GM21528 (cell line): ENCODE results near the gene KCNK18.

Experiments used
- ATAC-seq: cut with Tn5 transposase; IDR thresholded peaks from one replicate; pipeline ENCODE4 v1.9.1; 2021; ENCODE audit warnings: mild to moderate bottlenecking, moderate library complexity; ENCODE audit not compliant: unreplicated experiment, low FRiP score

Gene KCNK18

DNA sequence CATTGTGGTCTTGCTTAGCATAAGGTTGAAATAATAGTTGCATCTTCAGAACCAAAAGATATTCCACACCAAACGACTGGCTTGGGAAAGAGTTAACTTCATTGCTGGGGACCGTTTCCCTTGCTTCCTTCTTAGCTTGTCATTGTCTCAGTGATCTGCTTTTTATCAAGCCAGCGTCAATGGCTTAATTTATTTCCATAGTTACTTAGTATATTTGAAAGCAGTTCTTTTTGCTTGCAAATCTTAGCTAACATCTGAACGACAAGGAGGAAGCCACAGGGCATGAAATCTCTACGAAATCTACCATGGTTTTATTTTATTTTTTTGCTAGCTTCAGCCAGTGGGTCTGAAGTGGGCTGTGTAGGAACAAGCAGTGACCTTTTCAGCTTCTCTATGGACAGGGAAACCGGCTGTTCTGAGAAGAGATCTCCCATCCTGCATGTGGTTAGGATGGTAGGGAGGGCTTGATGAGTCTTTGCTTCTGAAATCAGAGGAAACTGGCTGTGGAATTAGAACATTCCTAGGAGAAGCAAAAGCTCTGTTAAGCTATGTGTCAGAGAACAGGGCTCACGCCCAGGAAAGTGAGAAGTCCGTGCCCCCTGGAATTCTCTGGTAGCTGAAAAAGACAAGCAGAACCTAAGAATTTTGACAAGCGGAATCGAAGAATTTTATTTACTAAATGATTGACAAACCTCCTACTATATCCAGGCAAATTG, 51.6 kb downstream of the KCNK18 start:
- ATAC-seq = no peak

DNA sequence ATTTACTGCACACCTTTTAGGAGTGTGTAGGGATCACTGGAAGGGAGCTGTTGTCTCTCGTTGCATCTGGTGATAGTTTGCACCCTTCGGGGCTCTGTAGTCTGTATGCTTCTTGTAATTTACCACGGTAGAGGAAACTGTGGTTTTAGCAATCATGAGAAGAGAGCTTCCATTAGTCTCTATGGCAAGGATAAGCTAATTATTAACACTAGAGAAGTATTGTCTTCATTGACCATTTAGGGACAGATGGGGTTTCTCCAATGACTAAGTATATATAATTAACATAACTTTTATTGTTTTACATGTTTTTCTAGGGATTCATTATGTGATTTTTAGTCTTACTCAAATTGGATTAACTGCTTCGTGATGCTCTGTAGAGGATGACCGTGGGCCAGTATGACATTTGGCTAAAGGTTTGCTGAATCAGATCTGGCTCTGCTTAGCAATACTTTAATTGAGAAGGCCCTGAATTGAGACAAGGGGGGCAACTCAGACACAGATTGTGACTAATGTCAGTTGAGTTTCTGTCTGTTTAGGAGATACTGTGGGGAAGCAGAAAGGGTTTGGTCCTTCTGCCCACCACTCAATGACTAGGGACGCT, 52.3 kb downstream of the KCNK18 start:
- ATAC-seq = no peak

DNA sequence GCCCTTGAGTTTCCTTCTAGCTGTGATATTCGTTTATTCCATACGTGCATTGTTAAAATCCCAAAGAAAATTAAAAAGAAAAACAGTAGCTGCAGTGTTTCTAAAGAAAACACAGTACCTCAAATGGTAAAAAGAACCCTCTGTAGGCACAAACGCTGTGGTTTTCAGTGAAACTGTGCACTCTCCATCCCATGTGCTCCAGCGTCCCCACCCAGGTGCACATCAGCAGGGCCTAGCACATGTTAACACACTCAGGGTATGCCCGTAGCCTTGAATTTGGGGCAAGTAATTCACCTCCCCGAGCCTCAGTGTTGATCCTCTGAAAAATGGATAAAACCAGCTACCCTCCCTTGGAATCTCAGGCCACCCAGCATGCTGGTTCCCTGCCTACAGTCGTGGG, 53.1 kb downstream of the KCNK18 start:
- ATAC-seq = no peak

DNA sequence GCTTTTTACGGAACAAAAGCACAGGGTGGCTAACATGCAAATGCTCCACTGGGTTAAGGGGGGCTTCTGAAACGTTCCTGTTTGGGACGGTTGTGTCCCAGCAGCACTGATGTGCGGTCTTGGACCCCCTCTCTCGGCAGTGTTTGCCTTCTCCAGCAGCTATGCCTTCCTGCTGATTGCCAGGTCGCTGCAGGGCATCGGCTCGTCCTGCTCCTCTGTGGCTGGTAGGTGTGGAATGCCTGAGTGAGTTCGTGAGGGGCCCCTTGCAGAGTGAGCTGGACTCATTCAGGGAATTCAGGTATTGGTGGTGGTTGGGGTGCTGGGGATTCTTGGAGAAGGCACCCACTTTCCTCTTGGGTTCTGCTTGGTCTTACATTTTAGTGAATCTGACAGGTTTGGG, 56.6 kb downstream of the KCNK18 start:
- ATAC-seq = no peak

DNA sequence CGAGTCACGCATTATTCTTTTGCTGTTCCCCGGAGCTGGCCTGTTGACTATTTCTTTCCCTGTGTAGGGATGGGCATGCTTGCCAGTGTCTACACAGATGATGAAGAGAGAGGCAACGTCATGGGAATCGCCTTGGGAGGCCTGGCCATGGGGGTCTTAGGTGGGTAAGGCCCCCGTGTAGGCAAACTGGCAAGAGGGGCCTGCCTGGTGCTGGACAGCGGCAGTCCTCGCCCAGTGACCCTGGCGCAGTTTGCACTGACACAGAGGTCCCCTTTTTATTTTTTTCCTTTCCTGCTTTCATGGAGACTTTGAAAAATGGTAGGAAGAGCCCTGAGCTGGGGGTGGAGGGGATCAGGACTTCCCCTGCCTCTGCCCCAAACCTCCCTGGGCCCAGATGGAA, 57.0 kb downstream of the KCNK18 start:
- ATAC-seq = no peak

DNA sequence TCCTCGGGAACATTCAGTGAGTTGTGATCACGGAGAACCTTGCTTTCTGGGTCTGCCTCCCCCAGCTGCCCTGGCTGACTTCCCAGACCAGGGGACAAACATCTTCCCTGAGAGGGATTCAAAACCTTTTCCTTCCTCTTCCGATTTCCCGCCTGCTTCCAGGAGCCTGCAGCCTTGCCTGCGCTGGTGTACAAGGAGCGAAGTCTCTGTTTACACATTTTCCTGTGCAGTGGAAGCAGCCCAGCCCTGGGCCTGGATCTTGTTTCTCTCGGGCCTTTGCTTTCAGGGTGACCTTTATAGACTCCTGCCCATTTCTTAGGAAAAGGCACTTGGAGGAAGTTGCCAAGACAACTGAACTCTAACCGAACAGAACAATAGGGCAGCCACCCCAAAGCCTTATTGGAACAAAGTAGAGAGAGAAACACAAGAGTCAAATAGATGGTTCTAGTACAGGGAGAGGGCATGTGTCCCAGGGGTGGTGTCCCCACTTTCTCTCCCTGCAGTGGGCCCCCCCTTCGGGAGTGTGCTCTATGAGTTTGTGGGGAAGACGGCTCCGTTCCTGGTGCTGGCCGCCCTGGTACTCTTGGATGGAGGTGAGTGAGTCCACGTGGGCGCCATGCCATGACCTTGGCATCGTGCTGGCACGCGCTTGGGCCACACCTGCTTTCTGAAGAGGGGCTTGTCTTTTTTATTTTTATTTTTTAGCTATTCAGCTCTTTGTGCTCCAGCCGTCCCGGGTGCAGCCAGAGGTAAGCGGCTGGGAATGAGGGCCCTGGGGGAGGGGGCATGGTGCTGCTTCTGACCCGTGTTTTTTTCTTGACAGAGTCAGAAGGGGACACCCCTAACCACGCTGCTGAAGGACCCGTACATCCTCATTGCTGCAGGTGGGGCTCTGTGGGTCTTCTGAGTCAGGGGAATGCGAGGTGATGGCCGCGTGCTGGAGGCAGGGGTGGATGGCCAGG, 57.8 kb downstream of the KCNK18 start:
- ATAC-seq = no peak

DNA sequence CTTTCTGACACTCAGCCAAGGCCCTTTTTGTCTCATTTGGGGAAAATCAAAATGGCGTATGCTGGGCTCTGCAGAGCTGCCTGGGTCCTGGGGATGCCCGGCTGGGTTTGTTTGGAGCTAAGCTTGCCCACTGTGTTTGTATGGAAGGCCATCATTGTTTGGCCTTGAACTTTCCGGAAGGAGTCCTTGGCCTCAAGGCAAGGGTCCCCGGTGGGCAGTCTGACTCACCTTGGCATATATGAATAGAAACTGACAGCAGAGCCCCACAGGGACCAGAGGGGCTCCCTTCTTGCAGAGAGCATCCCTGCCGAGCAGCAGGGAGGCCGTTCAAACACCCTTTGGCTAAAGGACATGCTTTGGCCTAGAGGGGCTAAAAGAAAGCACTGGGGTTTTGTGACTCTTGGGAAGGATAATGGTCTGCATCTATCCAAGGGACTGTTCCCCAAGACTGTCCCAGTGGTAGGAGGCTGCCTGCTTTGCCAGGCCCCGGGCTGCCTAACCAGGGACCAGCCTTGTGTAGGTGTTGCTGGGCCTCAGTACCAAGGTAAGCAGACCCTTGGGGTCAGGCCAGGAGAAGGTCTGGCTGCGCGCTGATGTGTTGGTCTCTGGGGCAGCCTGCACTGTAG, 58.7 kb downstream of the KCNK18 start:
- no peak for ATAC-seq

DNA sequence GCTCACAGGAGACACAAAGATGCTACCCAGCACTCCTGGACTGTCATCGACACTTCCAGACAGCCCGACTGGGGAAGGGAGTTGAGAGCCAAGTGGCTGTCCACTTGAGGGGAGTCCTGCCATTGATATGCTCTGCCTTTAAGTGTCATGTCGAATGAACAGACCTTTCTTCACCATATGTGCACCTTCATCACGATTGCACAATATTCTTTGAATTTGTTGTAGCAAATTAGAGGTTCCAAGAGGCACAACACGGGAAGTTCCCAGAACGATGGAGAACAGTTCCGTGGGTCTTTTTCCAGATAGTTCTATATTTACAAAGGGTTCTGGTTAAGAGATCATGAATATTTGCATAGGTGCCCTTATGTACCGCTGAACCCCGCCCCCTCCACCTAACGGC, 59.6 kb downstream of the KCNK18 start:
- no peak for ATAC-seq

DNA sequence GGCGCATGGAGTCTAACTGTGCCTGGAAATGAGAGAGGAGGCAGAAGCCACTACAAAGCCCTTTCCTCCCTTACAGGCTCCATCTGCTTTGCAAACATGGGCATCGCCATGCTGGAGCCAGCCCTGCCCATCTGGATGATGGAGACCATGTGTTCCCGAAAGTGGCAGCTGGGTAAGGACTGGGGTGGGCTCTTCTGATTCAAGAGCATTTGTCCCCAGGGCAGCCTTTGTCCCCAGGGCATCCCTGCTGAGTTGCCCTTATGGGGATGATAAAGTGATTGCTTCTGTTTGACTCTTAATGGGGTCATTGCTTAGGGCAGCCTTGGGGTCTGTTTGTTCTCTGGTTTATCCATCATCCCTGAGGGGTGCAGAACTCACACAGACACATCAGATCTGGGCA, 60.4 kb downstream of the KCNK18 start:
- no peak for ATAC-seq

DNA sequence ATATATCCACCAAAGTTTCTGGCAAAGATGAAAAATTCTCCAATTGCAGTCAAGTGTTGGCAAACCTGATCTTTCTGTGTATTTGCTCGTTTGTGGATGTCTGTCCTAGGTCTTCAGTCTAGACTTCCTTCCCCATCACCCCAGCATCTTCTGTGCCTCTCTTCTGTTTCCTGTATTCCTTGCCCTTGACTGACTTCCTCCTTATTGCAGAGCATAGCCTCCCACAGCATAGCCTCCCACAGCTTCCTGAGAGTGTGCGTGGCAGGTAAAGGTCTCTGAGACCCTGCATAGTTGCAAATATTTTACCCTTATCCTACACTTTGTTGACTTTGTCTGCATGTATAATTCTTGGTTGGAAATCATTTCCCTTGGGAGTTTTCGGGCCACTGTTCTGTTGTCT, 62.0 kb downstream of the KCNK18 start:
- no peak for ATAC-seq
